ENCODE measurements around the gene ZDHHC3. TPM values are rescaled to one million over a fixed set of nuclear protein-coding genes. Genes with fewer than 3 reads are reported as not detected.
A peak's percentile ranks its signal among the peaks of the same experiment; 100 is the strongest.

The ZDHHC3 gene
- total RNA-seq, 1 experiment from 2014 or later: 136 TPM

GRCh38 chr3:44894485-44894884, 81.5 kb downstream of the ZDHHC3 start:
- no peak for DNase-seq (ENCODE audit: low spot score)

- no peak for DNase-seq (ENCODE audit: low spot score)
Observed at GRCh38 chr3:44893097-44893496, 82.9 kb downstream of the ZDHHC3 start.

- DNase-seq (ENCODE audit: low spot score): no peak
Observed at GRCh38 chr3:44892689-44893088, 83.3 kb downstream of the ZDHHC3 start.

GRCh38 chr3:44890852-44891251, 85.1 kb downstream of the ZDHHC3 start:
- DNase-seq (ENCODE audit: low spot score): no peak

- DNase-seq (ENCODE audit: low spot score): no peak
Observed at GRCh38 chr3:44890258-44890657, 85.7 kb downstream of the ZDHHC3 start.

GRCh38 chr3:44887101-44887500, 88.9 kb downstream of the ZDHHC3 start:
- DNase-seq (ENCODE audit: low spot score): no peak

GRCh38 chr3:44886561-44886960, 89.4 kb downstream of the ZDHHC3 start:
- no peak for DNase-seq (ENCODE audit: low spot score)

GRCh38 chr3:44885618-44886017, 90.4 kb downstream of the ZDHHC3 start:
- DNase-seq (ENCODE audit: low spot score): peak; percentile 5

- DNase-seq (ENCODE audit: low spot score): no peak
Observed at GRCh38 chr3:44883999-44884431, 92.0 kb downstream of the ZDHHC3 start.

GRCh38 chr3:44883213-44883955, 92.6 kb downstream of the ZDHHC3 start:
- no peak for DNase-seq (ENCODE audit: low spot score)

- DNase-seq (ENCODE audit: low spot score): no peak
Observed at GRCh38 chr3:44880284-44880683, 95.7 kb downstream of the ZDHHC3 start.

GRCh38 chr3:44877333-44877732, 98.6 kb downstream of the ZDHHC3 start:
- no peak for DNase-seq (ENCODE audit: low spot score)

GRCh38 chr3:44875596-44875995, 100.4 kb downstream of the ZDHHC3 start:
- DNase-seq (ENCODE audit: low spot score): no peak

Other genes starting within 250 kb of the ZDHHC3 start
- gene ZNF501, start 246.5 kb downstream of the ZDHHC3 start, total RNA-seq (2014; rRNA removed; shearing (Covaris generic)): 0.08 and 4.8 TPM in 2 replicates
- 7.4 and 8.6 TPM in 2 replicates for gene KIAA1143, start 214.6 kb downstream of the ZDHHC3 start, total RNA-seq (2014; rRNA removed; shearing (Covaris generic))
- gene KIF15, start 214.4 kb downstream of the ZDHHC3 start, total RNA-seq (2014; rRNA removed; shearing (Covaris generic)): 4.9 and 5.5 TPM in 2 replicates
- 8.8 and 9.3 TPM in 2 replicates for gene TMEM42, start 114.3 kb downstream of the ZDHHC3 start, total RNA-seq (2014; rRNA removed; shearing (Covaris generic))
- not detected in 2 replicates for gene TGM4, start 101.6 kb downstream of the ZDHHC3 start, total RNA-seq (2014; rRNA removed; shearing (Covaris generic))
- gene EXOSC7, start 70 bp upstream of the ZDHHC3 start, total RNA-seq (2014; rRNA removed; shearing (Covaris generic)): 35.2 and 45.8 TPM in 2 replicates
- not detected in 2 replicates for gene CLEC3B, start 50.1 kb upstream of the ZDHHC3 start, total RNA-seq (2014; rRNA removed; shearing (Covaris generic))
- 13.6 and 15.6 TPM in 2 replicates for gene CDCP1, start 170.2 kb upstream of the ZDHHC3 start, total RNA-seq (2014; rRNA removed; shearing (Covaris generic))